Measurements from ENCODE around the gene S100A2. TPM values are rescaled to one million over a fixed set of nuclear protein-coding genes. Genes with fewer than 3 reads are reported as not detected.
A peak's percentile ranks its signal among the peaks of the same experiment; 100 is the strongest.

S100A2 gene
- total and polyA plus RNA-seq, 2 experiments from 2014 or later = 1.7 to 8.6 TPM

DNA sequence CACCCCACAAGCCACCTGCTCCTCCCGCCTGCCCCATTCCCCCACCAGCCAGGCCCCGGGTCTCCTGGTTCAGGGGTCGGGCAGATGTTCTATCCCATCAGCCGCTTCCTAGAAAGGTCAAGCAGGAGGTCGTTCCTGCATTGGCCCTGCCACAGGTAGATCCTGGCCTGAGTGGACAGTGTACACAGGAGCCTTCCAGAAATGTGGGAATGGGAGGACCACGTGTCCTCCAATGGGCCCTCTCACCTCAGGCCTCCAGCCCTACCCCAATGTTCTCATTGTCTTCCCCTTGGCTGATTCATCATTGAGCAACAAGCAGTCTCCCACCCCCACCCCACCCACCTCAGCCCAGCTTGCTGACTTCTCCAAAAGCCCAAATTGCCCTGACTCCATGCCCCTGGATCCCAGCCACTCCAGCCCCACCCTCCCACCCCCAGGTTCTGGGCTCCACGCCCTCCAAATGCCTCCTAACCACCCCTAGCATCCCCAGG, 45.2 kb upstream of the S100A2 start:
- no peak overlapping the region for H2AFZ ChIP-seq
- H3K27me3 ChIP-seq (replicated peaks; ENCODE audit: insufficient read depth) = no peaks in the 10 kb centered on the region
- peaks cover 36% of the 10 kb centered on the region for H3F3A ChIP-seq (ENCODE audit: insufficient read depth)
- H3K36me3 ChIP-seq (ENCODE audit: low read depth) = peaks cover 17% of the 10 kb centered on the region
- in situ Hi-C loops (cut with MboI) = no loop called here
- H3K27ac ChIP-seq = peak overlapping the region; percentile 76
- 73 to 83% methylated on average over 6 to 7 of the region's 7 CpGs for WGBS, 2 experiments (ENCODE audit: low coverage in 1 of 2, low lambda C conversion rate in 2 of 2, missing lambda C conversion rate in 2 of 2)
- H3K4me2 ChIP-seq (ENCODE audit: unreplicated experiment) = peak overlapping the region; percentile 93
- no peaks in the 10 kb centered on the region for H3K9me2 ChIP-seq (ENCODE audit: insufficient read depth)
- TF ChIP-seq EZH2phosphoT487 (IDR thresholded peaks at IDR 0.05; ENCODE audit: insufficient read depth, low read depth) (no peak), EZH2 (IDR thresholded peaks at IDR 0.05; ENCODE audit: insufficient read depth, poor library complexity, severe bottlenecking) (no peak)
- no peaks in the 10 kb centered on the region for H4K20me1 ChIP-seq (ENCODE audit: insufficient read depth)
- DNase-seq = peak; percentile 84
- H3K9me3 ChIP-seq (ENCODE audit: low read depth) = no peaks in the 10 kb centered on the region
- H3K9ac ChIP-seq = peak overlapping the region; percentile 97
- peak overlapping the region; percentile 96 for H3K4me3 ChIP-seq
- H3K79me2 ChIP-seq (ENCODE audit: insufficient read depth) = peaks cover 72% of the 10 kb centered on the region
- peaks cover 32% of the 10 kb centered on the region for H3K4me1 ChIP-seq (ENCODE audit: insufficient read depth)

DNA sequence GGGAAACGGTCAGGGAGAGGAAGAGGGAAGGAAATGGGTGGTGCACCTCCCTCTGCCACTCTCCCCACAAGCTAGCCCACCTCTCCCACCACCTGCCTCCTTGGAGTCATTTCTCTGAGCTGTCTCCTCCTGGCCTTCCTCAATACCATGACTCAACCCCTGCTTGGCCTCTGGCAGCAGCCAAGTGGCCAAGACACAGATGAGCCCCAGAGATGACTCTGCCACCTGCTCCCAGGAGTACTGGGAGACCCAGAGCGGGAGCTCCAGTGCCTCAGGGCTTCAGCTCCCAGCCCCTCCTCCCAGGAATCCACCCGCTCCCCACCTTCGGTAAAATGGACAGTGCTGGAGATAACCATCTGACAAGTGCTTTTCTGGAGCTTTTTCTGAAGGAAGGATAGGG, 44.7 kb upstream of the S100A2 start:
- DNase-seq = peak; percentile 82
- Histone ChIP-seq H3F3A (ENCODE audit: insufficient read depth) (peaks cover 40% of the 10 kb centered on the region), H3K9me2 (ENCODE audit: insufficient read depth) (no peaks in the 10 kb centered on the region), H3K9ac (peak overlapping the region; percentile 71), H3K36me3 (ENCODE audit: low read depth) (peaks cover 22% of the 10 kb centered on the region), H4K20me1 (ENCODE audit: insufficient read depth) (no peaks in the 10 kb centered on the region), H3K79me2 (ENCODE audit: insufficient read depth) (peaks cover 77% of the 10 kb centered on the region), H3K27ac (peak overlapping the region; percentile 76), H3K4me3 (peak overlapping the region; percentile 62), H3K4me1 (ENCODE audit: insufficient read depth) (peaks cover 32% of the 10 kb centered on the region), H3K4me2 (ENCODE audit: unreplicated experiment) (peak overlapping the region; percentile 55), H3K27me3 (replicated peaks; ENCODE audit: insufficient read depth) (no peaks in the 10 kb centered on the region), H3K9me3 (ENCODE audit: low read depth) (no peaks in the 10 kb centered on the region), H2AFZ (no peak overlapping the region)
- WGBS, 2 experiments (ENCODE audit: low coverage in 1 of 2, low lambda C conversion rate in 2 of 2, missing lambda C conversion rate in 2 of 2) = 48 to 52% methylated on average over 4 of the region's 4 CpGs
- no peak for TF ChIP-seq EZH2phosphoT487 (IDR thresholded peaks at IDR 0.05; ENCODE audit: insufficient read depth, low read depth)
- TF ChIP-seq EZH2 (IDR thresholded peaks at IDR 0.05; ENCODE audit: insufficient read depth, poor library complexity, severe bottlenecking) = no peak
- in situ Hi-C loops (cut with MboI) = no loop called here

DNA sequence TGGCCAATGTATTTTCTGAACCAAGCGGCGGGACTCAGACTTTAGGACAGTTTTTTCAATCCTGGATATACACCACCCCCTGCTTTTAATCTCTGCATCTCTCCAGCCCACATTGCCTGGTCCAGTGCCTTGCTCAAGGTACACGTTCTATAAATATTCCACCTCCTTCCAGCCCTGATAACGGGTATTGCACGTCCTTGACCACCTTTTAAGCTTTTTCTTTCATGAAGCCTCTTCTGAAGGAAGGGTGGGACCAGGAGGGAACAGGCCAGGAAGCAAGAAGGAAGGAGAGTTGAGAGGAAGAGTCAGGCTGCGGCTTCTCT, 43.9 kb upstream of the S100A2 start:
- TF ChIP-seq EZH2phosphoT487 (IDR thresholded peaks at IDR 0.05; ENCODE audit: insufficient read depth, low read depth) = no peak
- no peak for TF ChIP-seq EZH2 (IDR thresholded peaks at IDR 0.05; ENCODE audit: insufficient read depth, poor library complexity, severe bottlenecking)
- in situ Hi-C loops (cut with MboI) = no loop called here
- Histone ChIP-seq H3K4me1 (ENCODE audit: insufficient read depth) (peaks cover 32% of the 10 kb centered on the region), H3K79me2 (ENCODE audit: insufficient read depth) (peaks cover 77% of the 10 kb centered on the region), H3K9me3 (ENCODE audit: low read depth) (no peaks in the 10 kb centered on the region), H3F3A (ENCODE audit: insufficient read depth) (peaks cover 48% of the 10 kb centered on the region), H3K9me2 (ENCODE audit: insufficient read depth) (no peaks in the 10 kb centered on the region), H3K27me3 (replicated peaks; ENCODE audit: insufficient read depth) (no peaks in the 10 kb centered on the region), H3K27ac (peak overlapping the region; percentile 76), H2AFZ (no peak overlapping the region), H4K20me1 (ENCODE audit: insufficient read depth) (no peaks in the 10 kb centered on the region), H3K9ac (peak overlapping the region; percentile 71), H3K36me3 (ENCODE audit: low read depth) (peaks cover 30% of the 10 kb centered on the region), H3K4me3 (peak overlapping the region; percentile 62), H3K4me2 (ENCODE audit: unreplicated experiment) (peak overlapping the region; percentile 55)
- 69 to 73% methylated on average over 6 of the region's 6 CpGs for WGBS, 2 experiments (ENCODE audit: low coverage in 1 of 2, low lambda C conversion rate in 2 of 2, missing lambda C conversion rate in 2 of 2)
- DNase-seq = no peak

DNA sequence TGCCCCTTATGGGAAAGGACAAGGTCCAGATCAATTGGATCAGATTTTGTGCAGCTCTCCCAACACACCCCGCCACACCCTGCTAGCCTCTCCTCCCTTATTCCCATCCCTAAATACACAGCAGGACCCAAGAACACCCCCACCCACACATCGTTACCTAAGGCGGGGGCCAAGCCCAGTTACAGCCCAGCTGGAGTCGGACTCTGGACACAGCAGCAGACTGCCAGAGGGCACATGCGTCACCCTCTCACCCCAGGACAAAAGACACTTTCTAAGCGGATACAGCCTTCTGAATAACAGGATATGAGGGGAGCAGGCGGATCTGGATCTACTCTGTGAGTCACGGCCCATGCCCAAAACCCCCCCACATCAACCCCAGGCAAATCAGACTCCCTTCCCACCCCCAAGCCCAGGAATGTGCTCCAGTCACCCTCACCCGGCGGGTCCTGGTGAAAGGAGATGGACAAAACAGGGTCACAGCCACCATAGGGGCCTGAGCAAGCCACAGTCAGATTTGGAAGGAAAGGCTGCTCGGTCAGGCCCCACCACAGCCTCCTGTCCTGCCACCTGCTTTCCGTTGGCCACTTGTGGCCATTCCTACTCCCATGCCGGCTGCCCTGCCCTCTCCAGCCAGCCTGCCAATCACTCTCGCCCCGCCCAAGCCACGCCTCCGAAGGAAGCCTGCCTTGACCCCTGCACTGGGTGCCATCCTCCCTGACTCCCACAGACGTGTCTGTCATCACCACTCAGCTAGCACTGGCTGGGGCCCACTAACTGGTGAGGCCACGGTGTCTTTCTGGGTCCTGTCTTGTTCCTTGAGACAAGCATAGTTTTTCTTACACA, 43.3 kb upstream of the S100A2 start:
- DNase-seq = peak; percentile 95
- TF ChIP-seq EZH2 (IDR thresholded peaks at IDR 0.05; ENCODE audit: insufficient read depth, poor library complexity, severe bottlenecking) (no peak), EZH2phosphoT487 (IDR thresholded peaks at IDR 0.05; ENCODE audit: insufficient read depth, low read depth) (no peak)
- 8% methylated on average over 19 of the region's 19 CpGs for WGBS, 2 experiments (ENCODE audit: low coverage in 1 of 2, low lambda C conversion rate in 2 of 2, missing lambda C conversion rate in 2 of 2)

More for the DNA sequence above, 43.3 kb upstream of the S100A2 start:
- in situ Hi-C loops (cut with MboI) = no loop called here
- Histone ChIP-seq H3K36me3 (ENCODE audit: low read depth) (peaks cover 36% of the 10 kb centered on the region), H3K4me2 (ENCODE audit: unreplicated experiment) (peak overlapping the region; percentile 55), H3F3A (ENCODE audit: insufficient read depth) (peaks cover 54% of the 10 kb centered on the region), H3K9me3 (ENCODE audit: low read depth) (no peaks in the 10 kb centered on the region), H4K20me1 (ENCODE audit: insufficient read depth) (no peaks in the 10 kb centered on the region), H3K9ac (peak overlapping the region; percentile 71), H3K4me1 (ENCODE audit: insufficient read depth) (peaks cover 32% of the 10 kb centered on the region), H3K27me3 (replicated peaks; ENCODE audit: insufficient read depth) (no peaks in the 10 kb centered on the region), H2AFZ (no peak overlapping the region), H3K9me2 (ENCODE audit: insufficient read depth) (no peaks in the 10 kb centered on the region), H3K79me2 (ENCODE audit: insufficient read depth) (peaks cover 83% of the 10 kb centered on the region), H3K4me3 (peak overlapping the region; percentile 62), H3K27ac (peak overlapping the region; percentile 76)
